GM18951 (cell line): ENCODE data around the gene ZDHHC14.

Source experiments
- POLR2A ChIP-seq: IDR thresholded peaks from 4 replicates; pipeline ENCODE4 v1.6.1; 2011; ENCODE audit warnings: mild to moderate bottlenecking; ENCODE audit not compliant: insufficient read length, insufficient read depth; ENCODE audit errors: extremely low read depth
- in situ Hi-C: fragments of 300-500 bp; cut with MboI; formaldehyde crosslinking; loops from one replicate; pipeline ENCODE4 v1.12.0; 2022; ENCODE audit warnings: low sequenced_read_pairs, mixed read lengths, inconsistent platforms; ENCODE audit not compliant: unreplicated experiment

ZDHHC14 gene

DNA sequence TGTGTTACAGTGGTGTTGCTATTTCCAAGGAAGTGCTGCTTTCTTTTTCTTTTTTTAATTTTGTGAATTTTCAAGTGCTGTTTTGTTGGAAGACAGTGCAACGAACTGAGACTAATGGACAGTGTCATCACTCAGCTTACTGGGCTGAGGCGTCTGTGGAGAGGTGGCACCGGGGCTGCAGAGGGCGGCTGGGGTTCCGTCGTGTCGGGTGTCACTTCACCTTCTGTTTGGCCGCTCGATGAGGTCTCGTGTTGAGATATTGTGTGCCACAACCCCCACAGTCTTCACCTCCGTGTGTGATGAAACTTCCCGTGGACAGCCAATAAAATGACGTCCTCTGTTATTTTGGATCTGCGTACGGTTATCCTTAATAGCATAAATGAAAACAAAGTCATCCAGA is 292.6 kb downstream of the ZDHHC14 start:
- no peak for TF ChIP-seq POLR2A
- in situ Hi-C loops = loop anchor here (25.0 kb wide), 1 partner anchor 361 kb away; the partner anchor contains the start of gene TMEM242

- TF ChIP-seq POLR2A = no peak
- in situ Hi-C loops = loop anchor here (25.0 kb wide), 1 partner anchor 362 kb away; the partner anchor contains the start of gene TMEM242
These were observed 293.1 kb downstream of the ZDHHC14 start for GRCh38 chr6:157674061-157674460.

DNA sequence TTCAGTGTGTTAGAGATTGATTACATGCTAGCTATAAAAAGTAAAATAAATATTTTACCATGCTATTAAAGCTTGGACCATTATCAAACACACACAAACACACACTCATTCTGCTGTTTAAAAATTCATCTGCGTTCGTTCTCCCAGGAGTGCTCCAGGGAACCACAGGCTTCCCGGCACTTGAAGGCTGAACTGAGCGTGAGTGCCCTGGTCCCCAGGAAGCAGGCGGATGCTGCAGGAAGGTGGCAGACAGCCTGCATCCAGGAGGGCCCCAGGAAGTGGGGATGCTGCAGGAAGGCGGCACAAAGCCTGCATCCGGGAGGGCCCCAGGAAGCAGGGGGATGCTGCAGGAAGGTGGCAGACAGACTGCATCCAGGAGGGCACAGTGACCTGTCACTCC is 294.8 kb downstream of the ZDHHC14 start:
- no peak for TF ChIP-seq POLR2A
- in situ Hi-C loops = no loop called here

DNA sequence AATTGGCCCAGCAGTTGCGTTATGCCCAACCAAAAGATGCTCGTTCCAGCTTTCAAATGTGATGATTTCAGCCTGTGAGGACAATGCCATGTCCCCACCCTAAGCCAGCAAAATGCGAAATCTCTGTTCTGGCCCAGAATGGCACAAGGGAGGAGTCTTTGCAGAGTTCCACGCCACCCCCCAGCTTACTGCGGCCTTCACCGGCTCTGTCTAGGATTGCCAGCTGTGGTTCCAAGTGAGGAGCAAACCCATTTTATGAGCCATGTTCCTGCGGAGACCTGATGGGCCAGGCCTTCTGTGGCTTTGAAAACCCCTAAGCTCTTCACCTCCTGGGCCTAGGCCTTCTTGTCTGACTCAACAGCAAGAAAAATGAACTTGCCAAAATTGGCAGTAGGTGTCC is 295.3 kb downstream of the ZDHHC14 start:
- TF ChIP-seq POLR2A = no peak
- in situ Hi-C loops = no loop called here

DNA sequence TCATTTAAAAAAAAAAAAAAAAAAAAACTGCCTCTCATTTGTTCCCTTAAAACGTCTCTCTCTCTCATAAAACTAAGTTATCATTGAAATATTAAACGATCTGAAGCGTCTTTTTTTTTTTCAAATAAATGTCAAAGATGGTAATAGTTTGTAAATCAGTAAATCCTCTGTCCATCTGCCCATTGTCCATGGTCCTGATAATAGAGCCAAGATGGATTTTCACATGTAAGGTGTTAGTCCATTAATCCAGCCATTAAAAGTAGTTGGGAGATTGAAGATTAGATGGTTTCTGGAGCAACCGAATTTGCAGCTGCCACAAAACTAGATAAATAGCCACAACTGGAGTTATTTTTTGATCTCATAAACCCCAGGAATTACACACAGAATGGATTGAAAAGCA is 296.2 kb downstream of the ZDHHC14 start:
- no peak for TF ChIP-seq POLR2A
- in situ Hi-C loops = no loop called here

DNA sequence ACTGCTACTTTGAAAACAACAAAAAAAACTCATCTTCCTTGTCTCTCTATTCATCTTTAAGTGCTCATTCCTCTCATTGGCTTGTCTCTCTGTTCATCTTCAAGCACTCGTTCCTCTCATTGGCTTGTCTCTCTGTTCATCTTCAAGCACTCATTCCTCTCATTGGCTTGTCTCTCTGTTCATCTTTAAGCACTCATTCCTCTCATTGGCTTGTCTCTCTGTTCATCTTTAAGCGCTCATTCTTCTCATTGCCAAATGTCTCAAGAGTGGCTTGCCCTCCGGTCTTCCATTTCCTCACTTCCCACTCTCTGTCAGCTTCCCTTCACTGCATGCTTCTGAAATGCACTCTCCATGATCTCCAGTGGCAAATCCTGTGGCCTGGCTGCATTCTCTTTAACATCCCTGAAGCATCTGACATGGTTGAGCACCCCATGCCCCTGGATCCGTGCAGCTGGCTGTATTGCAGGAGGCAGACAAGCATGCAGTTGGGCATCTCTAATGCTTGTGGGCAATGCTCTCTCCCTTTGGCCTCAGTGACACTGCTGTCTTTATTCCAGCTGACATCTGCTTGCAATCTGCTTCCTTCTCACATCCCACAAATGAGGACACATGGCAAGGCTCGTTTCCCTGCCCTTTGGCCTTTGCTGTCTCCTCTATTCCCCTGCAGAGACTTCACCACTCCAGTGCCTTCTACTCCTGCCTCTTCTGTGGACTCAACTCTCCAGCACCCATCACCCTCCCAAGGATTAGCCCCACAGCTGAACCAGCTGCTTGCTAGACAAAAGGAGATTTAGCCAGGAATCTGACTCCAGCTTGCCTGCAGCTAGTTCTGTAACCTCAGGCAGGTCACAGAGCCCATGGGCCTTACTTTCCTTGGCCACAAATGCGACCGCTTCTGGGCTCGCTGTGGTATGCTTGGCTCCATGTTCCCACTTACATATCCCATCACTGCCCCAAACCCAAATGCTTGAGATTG is 298.9 kb downstream of the ZDHHC14 start:
- TF ChIP-seq POLR2A = no peak
- in situ Hi-C loops = no loop called here

DNA sequence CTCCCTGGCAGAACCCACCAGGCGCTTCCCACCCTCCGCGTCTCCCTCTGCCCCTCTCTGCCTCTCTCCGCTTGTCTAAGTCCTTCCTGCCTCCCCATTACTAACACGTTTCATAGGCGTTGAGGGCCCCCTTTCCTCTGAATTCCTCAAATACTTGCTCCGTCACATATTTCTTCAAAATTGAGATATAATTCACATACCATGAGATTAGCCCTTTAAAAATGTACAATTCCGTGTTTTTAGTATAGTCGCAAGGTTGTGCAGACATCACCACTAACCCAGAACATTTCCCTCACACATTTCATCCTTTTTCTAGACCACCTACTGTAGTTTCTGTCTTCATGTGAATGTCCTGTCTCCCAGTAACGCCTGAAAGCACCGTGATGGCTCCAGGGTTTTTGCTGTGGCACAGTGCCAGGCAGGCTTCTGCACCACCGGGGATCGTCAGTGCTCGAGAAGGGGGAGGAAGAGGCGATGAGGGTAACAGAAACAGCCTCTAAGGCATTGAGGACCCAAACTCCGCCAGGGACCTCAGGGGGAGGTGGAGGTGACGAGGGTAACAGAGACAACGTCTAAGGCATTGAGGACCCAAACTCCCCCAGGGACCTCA is 300.2 kb downstream of the ZDHHC14 start:
- in situ Hi-C loops = no loop called here
- TF ChIP-seq POLR2A = no peak

GRCh38 chr6:157682856-157683481 is 302.0 kb downstream of the ZDHHC14 start:
- in situ Hi-C loops = no loop called here
- TF ChIP-seq POLR2A = no peak

DNA sequence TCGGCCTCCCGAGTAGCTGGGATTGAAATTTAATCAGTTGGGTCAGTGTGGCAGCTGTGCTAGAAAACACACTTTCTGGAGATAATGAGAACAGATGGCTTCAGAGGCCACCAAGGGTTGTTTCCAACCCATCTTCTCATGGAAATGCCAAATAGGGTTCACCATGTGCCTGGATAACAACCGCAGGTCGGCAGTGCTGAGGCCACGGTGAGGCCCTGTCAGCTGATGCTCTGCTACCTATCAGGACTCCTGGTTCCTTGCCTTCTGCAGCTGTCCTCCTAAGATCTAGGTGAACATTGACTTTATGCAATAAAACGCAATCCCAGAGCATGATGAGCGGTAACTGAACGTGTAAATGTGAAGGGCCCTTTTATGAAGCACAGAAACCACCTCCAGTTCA is 302.7 kb downstream of the ZDHHC14 start:
- no peak for TF ChIP-seq POLR2A
- in situ Hi-C loops = no loop called here

- no peak for TF ChIP-seq POLR2A
- in situ Hi-C loops = no loop called here
These were observed 303.8 kb downstream of the ZDHHC14 start for GRCh38 chr6:157684620-157685299.

DNA sequence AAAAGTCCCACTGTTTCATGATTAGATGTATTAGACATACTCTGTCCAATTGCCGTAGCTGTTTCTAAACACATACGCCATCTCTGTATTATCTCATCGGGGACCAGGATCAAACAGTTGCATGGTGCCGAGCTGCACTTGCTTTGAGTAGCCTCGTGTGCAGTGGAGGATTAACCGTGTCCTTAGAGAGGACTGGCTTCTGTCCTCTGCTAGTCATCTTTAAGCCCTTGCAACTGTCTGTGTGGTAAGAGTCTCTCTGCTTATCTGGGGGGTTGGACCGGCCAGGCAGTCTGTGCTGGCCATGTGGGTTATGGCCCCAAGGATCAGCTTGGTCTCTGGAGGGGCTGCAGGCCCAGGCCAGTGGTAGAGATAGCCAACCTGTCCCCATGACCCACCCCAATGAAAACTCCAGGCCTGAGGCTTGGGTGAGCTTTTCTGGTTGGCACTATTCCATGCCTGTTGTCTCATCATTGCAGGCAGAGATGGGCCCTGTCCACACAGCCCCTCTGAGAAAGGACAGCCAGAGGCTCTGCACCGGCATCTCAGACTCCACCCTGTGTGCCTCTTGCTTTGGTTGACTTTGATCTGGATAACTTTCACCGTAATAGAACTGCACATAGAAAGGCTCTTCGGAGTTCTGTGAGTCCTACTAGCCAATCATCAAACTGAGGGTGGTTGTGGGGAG is 304.7 kb downstream of the ZDHHC14 start:
- TF ChIP-seq POLR2A = no peak
- in situ Hi-C loops = no loop called here

GRCh38 chr6:157688275-157688959 is 307.4 kb downstream of the ZDHHC14 start:
- in situ Hi-C loops = no loop called here
- TF ChIP-seq POLR2A = no peak
